Chondrocyte (in vitro differentiated cells): ENCODE measurements around the gene ZNF787. TPM values are rescaled to one million over a fixed set of nuclear protein-coding genes. Genes with fewer than 3 reads are reported as not detected.
A peak's percentile ranks its signal among the peaks of the same experiment; 100 is the strongest.

ENCODE experiments used
- DNase-seq: peaks from one replicate; pipeline ENCODE4 v3.0.0; 2021; ENCODE audit warnings: mixed read lengths, low spot score
- H3K27ac Mint-ChIP-seq: one replicate; pipeline ENCODE4 v1.8.0; 2021; ENCODE audit warnings: mild to moderate bottlenecking, moderate library complexity, mixed read lengths; ENCODE audit not compliant: unreplicated experiment
- H3K27me3 Mint-ChIP-seq: 2 replicates; pipeline ENCODE4 v1.8.0; 2021; ENCODE audit warnings: low read depth, mixed read lengths
- H3K36me3 Mint-ChIP-seq: 2 replicates; pipeline ENCODE4 v1.8.0; 2021; ENCODE audit warnings: low read depth, mixed read lengths
- H3K4me1 Mint-ChIP-seq: 2 replicates; pipeline ENCODE4 v1.8.0; 2021; ENCODE audit warnings: low read depth, mild to moderate bottlenecking, mixed read lengths
- H3K4me3 Mint-ChIP-seq: one replicate; pipeline ENCODE4 v1.8.0; 2021; ENCODE audit warnings: mild to moderate bottlenecking, moderate library complexity, mixed read lengths; ENCODE audit not compliant: unreplicated experiment
- H3K9me3 Mint-ChIP-seq: 2 replicates; pipeline ENCODE4 v1.8.0; 2021; ENCODE audit warnings: low read depth, mixed read lengths
- total RNA-seq: library from RNA; stranded (reverse); gene quantifications from 3 replicates; pipeline ENCODE4 v1.2.1, GENCODE V29; 2021
- TF ChIP-seq, protein P1 (sequence below): fragments of 200-600 bp; sonication (generic); IDR thresholded peaks from 2 replicates; pipeline ENCODE4 v1.5.0; 2021; ENCODE audit warnings: antibody characterized with exemption, mild to moderate bottlenecking, moderate library complexity

Gene ZNF787
- total RNA-seq, 1 donor from 2014 or later: 26.5 TPM

DNA sequence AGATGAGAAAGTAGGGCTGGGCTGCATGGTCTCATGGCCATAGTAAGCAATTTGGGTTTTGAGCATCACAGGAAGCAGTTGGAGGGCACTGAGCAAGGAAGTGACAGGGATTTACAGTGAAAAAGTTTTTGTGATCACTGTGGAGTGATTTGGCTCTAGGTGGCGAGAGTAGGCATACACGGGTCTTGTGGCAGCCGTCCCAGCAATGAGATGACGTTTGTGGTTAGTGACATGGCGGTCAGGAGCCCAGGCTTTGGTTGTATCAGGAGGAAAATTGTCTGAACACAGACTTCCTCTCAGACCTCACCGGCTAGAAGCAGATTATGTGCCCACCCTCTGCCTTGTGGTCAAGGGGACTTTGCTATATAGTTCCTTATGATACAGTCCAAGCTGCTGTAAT lies 23.3 kb upstream of the ZNF787 start:
- H3K27ac Mint-ChIP-seq: no peak overlapping the region
- TF ChIP-seq, protein P1, sequence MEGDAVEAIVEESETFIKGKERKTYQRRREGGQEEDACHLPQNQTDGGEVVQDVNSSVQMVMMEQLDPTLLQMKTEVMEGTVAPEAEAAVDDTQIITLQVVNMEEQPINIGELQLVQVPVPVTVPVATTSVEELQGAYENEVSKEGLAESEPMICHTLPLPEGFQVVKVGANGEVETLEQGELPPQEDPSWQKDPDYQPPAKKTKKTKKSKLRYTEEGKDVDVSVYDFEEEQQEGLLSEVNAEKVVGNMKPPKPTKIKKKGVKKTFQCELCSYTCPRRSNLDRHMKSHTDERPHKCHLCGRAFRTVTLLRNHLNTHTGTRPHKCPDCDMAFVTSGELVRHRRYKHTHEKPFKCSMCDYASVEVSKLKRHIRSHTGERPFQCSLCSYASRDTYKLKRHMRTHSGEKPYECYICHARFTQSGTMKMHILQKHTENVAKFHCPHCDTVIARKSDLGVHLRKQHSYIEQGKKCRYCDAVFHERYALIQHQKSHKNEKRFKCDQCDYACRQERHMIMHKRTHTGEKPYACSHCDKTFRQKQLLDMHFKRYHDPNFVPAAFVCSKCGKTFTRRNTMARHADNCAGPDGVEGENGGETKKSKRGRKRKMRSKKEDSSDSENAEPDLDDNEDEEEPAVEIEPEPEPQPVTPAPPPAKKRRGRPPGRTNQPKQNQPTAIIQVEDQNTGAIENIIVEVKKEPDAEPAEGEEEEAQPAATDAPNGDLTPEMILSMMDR: no peak
- no peaks in the 10 kb centered on the region for H3K27me3 Mint-ChIP-seq
- H3K4me3 Mint-ChIP-seq: no peak overlapping the region
- H3K36me3 Mint-ChIP-seq: peaks cover 7% of the 10 kb centered on the region
- no peak for DNase-seq
- H3K9me3 Mint-ChIP-seq: no peaks in the 10 kb centered on the region
- peaks cover 30% of the 10 kb centered on the region for H3K4me1 Mint-ChIP-seq

DNA sequence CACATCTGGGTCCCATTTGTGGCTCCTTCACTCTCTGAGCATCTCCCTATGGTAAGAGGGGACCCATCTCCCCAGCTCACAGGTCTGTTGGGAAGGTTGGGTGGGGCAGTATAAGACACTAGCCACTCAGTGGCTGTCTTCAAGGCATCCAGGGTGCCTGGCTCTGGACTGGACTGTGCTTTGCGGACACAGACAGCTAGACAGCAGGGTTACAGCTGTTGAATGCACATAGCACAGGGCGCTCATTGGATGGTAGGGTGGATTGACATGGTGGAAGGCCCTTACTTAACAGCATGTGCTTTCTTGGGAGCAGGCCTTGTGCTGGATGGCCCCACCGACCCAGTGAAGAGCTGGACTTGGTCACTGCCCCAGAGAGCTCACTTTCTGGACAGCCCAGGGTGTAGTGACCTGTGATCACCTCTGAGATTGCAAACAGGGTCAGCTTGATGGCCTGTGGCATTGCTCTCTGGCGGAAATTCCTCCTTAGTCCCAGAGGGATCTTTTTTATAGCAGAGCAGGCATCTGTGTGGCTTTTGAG lies 21.9 kb upstream of the ZNF787 start:
- no peak for DNase-seq
- TF ChIP-seq, protein P1: no peak
- no peaks in the 10 kb centered on the region for H3K9me3 Mint-ChIP-seq
- H3K27ac Mint-ChIP-seq: peak overlapping the region; percentile 22
- H3K36me3 Mint-ChIP-seq: peaks cover 1% of the 10 kb centered on the region
- H3K4me3 Mint-ChIP-seq: no peak overlapping the region
- no peaks in the 10 kb centered on the region for H3K27me3 Mint-ChIP-seq
- peaks cover 30% of the 10 kb centered on the region for H3K4me1 Mint-ChIP-seq

DNA sequence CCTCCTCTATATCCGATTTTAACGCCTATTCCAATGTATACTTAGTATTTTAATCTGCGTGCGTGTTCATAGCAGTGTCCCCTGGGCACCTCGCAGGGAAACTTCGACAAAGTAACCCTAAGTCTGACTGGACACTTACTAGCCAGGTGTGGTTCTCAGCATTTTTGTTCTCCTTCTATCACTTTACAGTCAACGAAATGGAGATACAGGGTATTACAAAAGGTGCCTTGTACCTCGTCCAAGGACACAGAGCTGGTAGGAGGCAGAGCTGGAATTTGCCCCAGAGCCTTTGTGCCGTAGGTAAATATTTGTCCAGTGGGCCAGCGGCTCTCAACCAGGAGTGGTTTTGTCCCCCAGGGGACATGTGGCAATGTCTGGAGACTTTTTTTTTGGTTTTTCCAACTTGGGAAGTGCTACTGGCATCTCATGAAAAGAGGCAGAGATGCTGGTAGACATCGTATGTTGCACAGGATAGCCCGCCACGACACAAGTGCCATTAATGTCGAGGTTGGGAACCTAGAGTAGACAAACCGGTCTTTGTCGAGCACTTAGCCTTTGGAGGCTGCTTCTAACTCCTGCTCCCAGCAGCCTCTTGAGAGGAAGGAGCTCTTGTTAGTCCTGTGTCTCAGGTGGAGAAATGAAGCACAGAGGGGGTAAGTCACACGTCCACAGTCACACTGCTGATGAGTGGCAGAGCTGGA lies 21.1 kb upstream of the ZNF787 start:
- Mint-ChIP-seq H3K4me1 (peaks cover 30% of the 10 kb centered on the region), H3K27me3 (no peaks in the 10 kb centered on the region), H3K27ac (peak overlapping the region; percentile 77), H3K36me3 (no peaks in the 10 kb centered on the region), H3K4me3 (peak overlapping the region; percentile 71), H3K9me3 (no peaks in the 10 kb centered on the region)
- TF ChIP-seq, protein P1: no peak
- DNase-seq: no peak

DNA sequence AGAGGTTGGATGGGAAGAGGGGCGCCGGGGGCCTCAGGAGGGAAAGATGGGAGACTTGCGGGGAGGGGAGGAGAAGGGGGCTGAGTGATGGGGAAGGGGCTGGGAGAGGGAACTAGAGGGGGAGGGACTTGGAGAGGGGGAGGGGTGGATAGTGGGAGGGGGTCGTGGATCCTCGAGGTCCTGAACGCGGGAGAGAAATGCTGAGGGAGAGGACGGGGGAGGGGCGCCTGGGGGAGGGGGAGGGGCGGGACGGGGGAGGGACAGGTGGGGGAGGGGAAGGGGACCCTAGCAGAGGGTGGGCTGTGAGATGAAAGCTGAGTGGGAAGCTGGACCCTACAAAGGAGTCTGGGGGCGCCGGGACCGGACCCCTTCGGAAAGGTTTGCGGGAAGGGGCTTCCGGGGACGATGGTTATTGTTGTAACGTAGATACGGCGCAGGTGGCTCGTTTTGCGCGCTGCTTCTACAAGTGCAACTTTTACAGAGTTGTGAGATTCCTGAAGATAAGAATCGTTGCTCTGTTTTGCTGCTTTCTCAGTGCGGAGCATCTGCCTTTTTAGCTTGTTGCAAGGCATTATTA lies 20.4 kb upstream of the ZNF787 start:
- H3K4me1 Mint-ChIP-seq: peaks cover 30% of the 10 kb centered on the region

More for the DNA sequence above, 20.4 kb upstream of the ZNF787 start:
- Mint-ChIP-seq H3K4me3 (peak overlapping the region; percentile 83), H3K27me3 (no peaks in the 10 kb centered on the region), H3K9me3 (no peaks in the 10 kb centered on the region), H3K36me3 (no peaks in the 10 kb centered on the region), H3K27ac (peak overlapping the region; percentile 77)
- no peak for DNase-seq
- TF ChIP-seq, protein P1: no peak
